H1 (cell line): Measurements from ENCODE around the gene E2F1. TPM values are rescaled to one million over a fixed set of nuclear protein-coding genes. Genes with fewer than 3 reads are reported as not detected.

ENCODE experiments used
- BCL11A ChIP-seq, 2 experiments: IDR thresholded peaks; one replicate each; pipeline ENCODE4 v1.6.1; 2011; ENCODE audit warnings: low read depth in 2 of 2, low read length in 2 of 2, mild to moderate bottlenecking in 2 of 2
- KDM1A ChIP-seq: fragments of 200-600, 300-600 bp; sonication (generic); IDR thresholded peaks from 2 replicates; pipeline ENCODE4 v1.7.1; 2016; ENCODE audit warnings: mild to moderate bottlenecking, low read length, borderline replicate concordance
- TAF1 ChIP-seq: IDR thresholded peaks from 2 replicates; pipeline ENCODE4 v1.6.1; 2011; ENCODE audit warnings: mild to moderate bottlenecking, low read depth, low read length
- TBP ChIP-seq: IDR thresholded peaks from 2 replicates; pipeline ENCODE4 v1.6.1; 2011; ENCODE audit warnings: low read depth, low read length, improper control_type of control experiment
- TEAD4 ChIP-seq: IDR thresholded peaks from 2 replicates; pipeline ENCODE4 v1.6.1; 2012; ENCODE audit warnings: low read depth, low read length, inconsistent platforms, mixed read lengths
- polyA plus RNA-seq, 7 experiments: library from polyadenylated mRNA; depleted of rRNA in 3 of 7; stranded (reverse) in 5 of 7; unstranded in 2 of 7; fragments of >200 nt in 5 of 7; fragments of 200-250 nt in 2 of 7; gene quantifications; 1 replicate in 5 of 7; 2 replicates in 1 of 7; 4 replicates in 1 of 7; pipeline versions ENCODE4 v1.2.1 to v1.2.3, GENCODE V29; 2011 to 2013; ENCODE audit warnings: missing spikeins in 2 of 7, mixed read lengths in 2 of 7
- total RNA-seq: library from RNA; stranded (reverse); fragmentation: NEBNext Ultra II Directional; extraction: Animal tissue kit (Norgen Biotek cat#: 25700); gene quantifications from 2 replicates; pipeline ENCODE4 v1.2.1, GENCODE V29; 2021
- TF ChIP-seq, protein P1 (sequence below): fragments of 300-600 bp; sonication (generic); IDR thresholded peaks from 2 replicates; pipeline ENCODE4 v1.7.1; 2012; ENCODE audit warnings: low read length, moderate library complexity, mild to moderate bottlenecking, inconsistent platforms; ENCODE audit not compliant: insufficient replicate concordance
- TF ChIP-seq, protein P2 (sequence below), 3 experiments: IDR thresholded peaks; 1 replicate in 2 of 3; 2 replicates in 1 of 3; pipeline versions ENCODE4 v1.5.1 to v1.6.1; 2011; ENCODE audit warnings: low read length in 3 of 3, mild to moderate bottlenecking in 3 of 3, inconsistent platforms in 2 of 3, low read depth in 1 of 3, moderate library complexity in 1 of 3; ENCODE audit not compliant: insufficient read depth in 1 of 3; ENCODE audit errors: control extremely low read depth in 1 of 3

The E2F1 gene
- total and polyA plus RNA-seq, 2 of the 8 experiments (the other 6 are each of a cell fraction or from before 2014, with no cell fraction given): 33.4 to 35.8 TPM

DNA sequence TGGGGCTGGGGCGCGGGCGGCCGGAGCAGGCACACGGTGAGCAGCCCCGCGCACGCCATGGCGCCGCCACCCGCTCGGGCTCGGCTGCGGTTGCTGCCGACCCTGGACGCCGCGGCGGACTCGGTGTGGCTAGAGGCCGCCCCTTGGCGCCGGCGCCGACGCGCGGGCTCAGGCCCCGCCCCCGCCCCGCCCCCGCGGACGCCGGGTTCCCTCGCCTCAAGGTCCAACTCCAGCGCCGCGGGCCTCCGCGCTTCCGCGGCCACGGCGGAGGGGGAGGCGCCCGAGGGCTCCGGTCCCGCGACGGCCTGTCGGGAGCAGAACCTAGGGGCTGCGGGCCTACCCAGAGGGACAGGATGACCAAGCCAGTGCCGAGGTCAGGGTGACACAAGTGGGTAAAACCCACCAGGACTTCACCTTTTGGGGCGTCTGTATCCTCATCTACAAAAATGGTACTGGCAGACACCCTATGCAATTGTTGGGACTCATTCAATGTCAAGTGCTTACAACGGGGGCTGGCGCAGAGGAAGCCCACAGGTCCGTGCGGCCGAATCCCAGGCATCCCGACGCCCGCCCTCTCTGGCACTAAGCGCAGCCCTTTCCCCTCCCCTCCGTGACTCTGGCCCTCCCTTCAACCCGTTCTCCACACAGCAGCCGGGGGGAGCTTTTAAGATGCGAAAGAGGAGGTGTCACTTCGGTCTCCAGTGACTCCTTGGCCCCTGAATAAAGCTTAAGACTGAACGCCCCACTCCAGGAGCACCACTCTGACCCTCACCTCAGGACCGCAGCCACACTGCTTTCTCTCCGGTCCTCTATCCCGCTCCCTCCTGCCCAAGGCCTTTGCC lies 11.7 kb downstream of the E2F1 start, which contains the start of gene NECAB3 (continued):
- TF ChIP-seq BCL11A (IDR thresholded peaks at IDR 0.05; ENCODE audit: low read depth in 2 of 2, low read length in 2 of 2) (no peak), TAF1 (peak; percentile 67; the same call in 1 of the 2 replicates), KDM1A (no peak), TEAD4 (no peak), TBP (peak; percentile 13; the same call in 1 of the 2 replicates)
- TF ChIP-seq, protein P1, sequence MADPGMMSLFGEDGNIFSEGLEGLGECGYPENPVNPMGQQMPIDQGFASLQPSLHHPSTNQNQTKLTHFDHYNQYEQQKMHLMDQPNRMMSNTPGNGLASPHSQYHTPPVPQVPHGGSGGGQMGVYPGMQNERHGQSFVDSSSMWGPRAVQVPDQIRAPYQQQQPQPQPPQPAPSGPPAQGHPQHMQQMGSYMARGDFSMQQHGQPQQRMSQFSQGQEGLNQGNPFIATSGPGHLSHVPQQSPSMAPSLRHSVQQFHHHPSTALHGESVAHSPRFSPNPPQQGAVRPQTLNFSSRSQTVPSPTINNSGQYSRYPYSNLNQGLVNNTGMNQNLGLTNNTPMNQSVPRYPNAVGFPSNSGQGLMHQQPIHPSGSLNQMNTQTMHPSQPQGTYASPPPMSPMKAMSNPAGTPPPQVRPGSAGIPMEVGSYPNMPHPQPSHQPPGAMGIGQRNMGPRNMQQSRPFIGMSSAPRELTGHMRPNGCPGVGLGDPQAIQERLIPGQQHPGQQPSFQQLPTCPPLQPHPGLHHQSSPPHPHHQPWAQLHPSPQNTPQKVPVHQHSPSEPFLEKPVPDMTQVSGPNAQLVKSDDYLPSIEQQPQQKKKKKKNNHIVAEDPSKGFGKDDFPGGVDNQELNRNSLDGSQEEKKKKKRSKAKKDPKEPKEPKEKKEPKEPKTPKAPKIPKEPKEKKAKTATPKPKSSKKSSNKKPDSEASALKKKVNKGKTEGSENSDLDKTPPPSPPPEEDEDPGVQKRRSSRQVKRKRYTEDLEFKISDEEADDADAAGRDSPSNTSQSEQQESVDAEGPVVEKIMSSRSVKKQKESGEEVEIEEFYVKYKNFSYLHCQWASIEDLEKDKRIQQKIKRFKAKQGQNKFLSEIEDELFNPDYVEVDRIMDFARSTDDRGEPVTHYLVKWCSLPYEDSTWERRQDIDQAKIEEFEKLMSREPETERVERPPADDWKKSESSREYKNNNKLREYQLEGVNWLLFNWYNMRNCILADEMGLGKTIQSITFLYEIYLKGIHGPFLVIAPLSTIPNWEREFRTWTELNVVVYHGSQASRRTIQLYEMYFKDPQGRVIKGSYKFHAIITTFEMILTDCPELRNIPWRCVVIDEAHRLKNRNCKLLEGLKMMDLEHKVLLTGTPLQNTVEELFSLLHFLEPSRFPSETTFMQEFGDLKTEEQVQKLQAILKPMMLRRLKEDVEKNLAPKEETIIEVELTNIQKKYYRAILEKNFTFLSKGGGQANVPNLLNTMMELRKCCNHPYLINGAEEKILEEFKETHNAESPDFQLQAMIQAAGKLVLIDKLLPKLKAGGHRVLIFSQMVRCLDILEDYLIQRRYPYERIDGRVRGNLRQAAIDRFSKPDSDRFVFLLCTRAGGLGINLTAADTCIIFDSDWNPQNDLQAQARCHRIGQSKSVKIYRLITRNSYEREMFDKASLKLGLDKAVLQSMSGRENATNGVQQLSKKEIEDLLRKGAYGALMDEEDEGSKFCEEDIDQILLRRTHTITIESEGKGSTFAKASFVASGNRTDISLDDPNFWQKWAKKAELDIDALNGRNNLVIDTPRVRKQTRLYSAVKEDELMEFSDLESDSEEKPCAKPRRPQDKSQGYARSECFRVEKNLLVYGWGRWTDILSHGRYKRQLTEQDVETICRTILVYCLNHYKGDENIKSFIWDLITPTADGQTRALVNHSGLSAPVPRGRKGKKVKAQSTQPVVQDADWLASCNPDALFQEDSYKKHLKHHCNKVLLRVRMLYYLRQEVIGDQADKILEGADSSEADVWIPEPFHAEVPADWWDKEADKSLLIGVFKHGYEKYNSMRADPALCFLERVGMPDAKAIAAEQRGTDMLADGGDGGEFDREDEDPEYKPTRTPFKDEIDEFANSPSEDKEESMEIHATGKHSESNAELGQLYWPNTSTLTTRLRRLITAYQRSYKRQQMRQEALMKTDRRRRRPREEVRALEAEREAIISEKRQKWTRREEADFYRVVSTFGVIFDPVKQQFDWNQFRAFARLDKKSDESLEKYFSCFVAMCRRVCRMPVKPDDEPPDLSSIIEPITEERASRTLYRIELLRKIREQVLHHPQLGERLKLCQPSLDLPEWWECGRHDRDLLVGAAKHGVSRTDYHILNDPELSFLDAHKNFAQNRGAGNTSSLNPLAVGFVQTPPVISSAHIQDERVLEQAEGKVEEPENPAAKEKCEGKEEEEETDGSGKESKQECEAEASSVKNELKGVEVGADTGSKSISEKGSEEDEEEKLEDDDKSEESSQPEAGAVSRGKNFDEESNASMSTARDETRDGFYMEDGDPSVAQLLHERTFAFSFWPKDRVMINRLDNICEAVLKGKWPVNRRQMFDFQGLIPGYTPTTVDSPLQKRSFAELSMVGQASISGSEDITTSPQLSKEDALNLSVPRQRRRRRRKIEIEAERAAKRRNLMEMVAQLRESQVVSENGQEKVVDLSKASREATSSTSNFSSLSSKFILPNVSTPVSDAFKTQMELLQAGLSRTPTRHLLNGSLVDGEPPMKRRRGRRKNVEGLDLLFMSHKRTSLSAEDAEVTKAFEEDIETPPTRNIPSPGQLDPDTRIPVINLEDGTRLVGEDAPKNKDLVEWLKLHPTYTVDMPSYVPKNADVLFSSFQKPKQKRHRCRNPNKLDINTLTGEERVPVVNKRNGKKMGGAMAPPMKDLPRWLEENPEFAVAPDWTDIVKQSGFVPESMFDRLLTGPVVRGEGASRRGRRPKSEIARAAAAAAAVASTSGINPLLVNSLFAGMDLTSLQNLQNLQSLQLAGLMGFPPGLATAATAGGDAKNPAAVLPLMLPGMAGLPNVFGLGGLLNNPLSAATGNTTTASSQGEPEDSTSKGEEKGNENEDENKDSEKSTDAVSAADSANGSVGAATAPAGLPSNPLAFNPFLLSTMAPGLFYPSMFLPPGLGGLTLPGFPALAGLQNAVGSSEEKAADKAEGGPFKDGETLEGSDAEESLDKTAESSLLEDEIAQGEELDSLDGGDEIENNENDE: no peak
- TF ChIP-seq, protein P2, sequence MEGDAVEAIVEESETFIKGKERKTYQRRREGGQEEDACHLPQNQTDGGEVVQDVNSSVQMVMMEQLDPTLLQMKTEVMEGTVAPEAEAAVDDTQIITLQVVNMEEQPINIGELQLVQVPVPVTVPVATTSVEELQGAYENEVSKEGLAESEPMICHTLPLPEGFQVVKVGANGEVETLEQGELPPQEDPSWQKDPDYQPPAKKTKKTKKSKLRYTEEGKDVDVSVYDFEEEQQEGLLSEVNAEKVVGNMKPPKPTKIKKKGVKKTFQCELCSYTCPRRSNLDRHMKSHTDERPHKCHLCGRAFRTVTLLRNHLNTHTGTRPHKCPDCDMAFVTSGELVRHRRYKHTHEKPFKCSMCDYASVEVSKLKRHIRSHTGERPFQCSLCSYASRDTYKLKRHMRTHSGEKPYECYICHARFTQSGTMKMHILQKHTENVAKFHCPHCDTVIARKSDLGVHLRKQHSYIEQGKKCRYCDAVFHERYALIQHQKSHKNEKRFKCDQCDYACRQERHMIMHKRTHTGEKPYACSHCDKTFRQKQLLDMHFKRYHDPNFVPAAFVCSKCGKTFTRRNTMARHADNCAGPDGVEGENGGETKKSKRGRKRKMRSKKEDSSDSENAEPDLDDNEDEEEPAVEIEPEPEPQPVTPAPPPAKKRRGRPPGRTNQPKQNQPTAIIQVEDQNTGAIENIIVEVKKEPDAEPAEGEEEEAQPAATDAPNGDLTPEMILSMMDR (IDR thresholded peaks at IDR 0.05; ENCODE audit: control extremely low read depth in 1 of 3, insufficient read depth in 1 of 3, low read depth in 1 of 3, low read length in 3 of 3): no peak
